ENCODE measurements around the gene ZNF625.
A peak's percentile ranks its signal among the peaks of the same experiment; 100 is the strongest.
"Not testable (repeated sequence)": the region's sequence is repeated elsewhere in the genome, so short reads cannot be mapped to it uniquely, and the experiment has no call there.

Gene ZNF625

GRCh38 chr19:12137221-12137940, 19.2 kb downstream of the ZNF625 start:
- DNase-seq, result peak; percentile 67

- DNase-seq, result no peak
Observed at GRCh38 chr19:12133069-12133468, 23.5 kb downstream of the ZNF625 start.

GRCh38 chr19:12126707-12127106, 29.8 kb downstream of the ZNF625 start:
- DNase-seq, result peak; percentile 42

GRCh38 chr19:12117201-12117970, 39.1 kb downstream of the ZNF625 start:
- DNase-seq, result no peak

GRCh38 chr19:12113121-12113520, 43.4 kb downstream of the ZNF625 start:
- no peak for DNase-seq

- no peak for DNase-seq
Observed at GRCh38 chr19:12112701-12113100, 43.8 kb downstream of the ZNF625 start.

GRCh38 chr19:12111943-12112637, 44.4 kb downstream of the ZNF625 start:
- no peak for DNase-seq

- DNase-seq, result no peak
Observed at GRCh38 chr19:12111176-12111575, 45.4 kb downstream of the ZNF625 start.

GRCh38 chr19:12103909-12104308, 52.6 kb downstream of the ZNF625 start:
- not testable (repeated sequence) for DNase-seq

GRCh38 chr19:12098040-12098439, 58.5 kb downstream of the ZNF625 start:
- no peak for DNase-seq

GRCh38 chr19:12095111-12095790, 61.3 kb downstream of the ZNF625 start:
- DNase-seq, result peak; percentile 39

Measured in hematopoietic multipotent progenitor cell treated with erythropoietin and hydrocortisone succinate and interleukin-3 and kit ligand, for 4 days (in vitro differentiated cells).